Nephron (organoid): Measurements from ENCODE around the gene TLK1.

Source experiments
- H3K27ac Mint-ChIP-seq, 3 experiments: 2 replicates each; pipeline ENCODE4 v1.8.0; 2020; ENCODE audit warnings: mixed read lengths in 3 of 3, mild to moderate bottlenecking in 2 of 3, moderate library complexity in 1 of 3
- H3K27me3 Mint-ChIP-seq: 2 replicates; pipeline ENCODE4 v1.8.0; 2021; ENCODE audit warnings: low read depth, mild to moderate bottlenecking, moderate library complexity, mixed read lengths
- H3K36me3 Mint-ChIP-seq: 2 replicates; pipeline ENCODE4 v1.8.0; 2020; ENCODE audit warnings: low read depth, mixed read lengths
- H3K4me1 Mint-ChIP-seq: 2 replicates; pipeline ENCODE4 v1.8.0; 2020; ENCODE audit warnings: mixed read lengths
- H3K4me3 Mint-ChIP-seq, 3 experiments: 2 replicates each; pipeline ENCODE4 v1.8.0; 2020; ENCODE audit warnings: mild to moderate bottlenecking in 3 of 3, mixed read lengths in 3 of 3, moderate library complexity in 2 of 3
- H3K9me3 Mint-ChIP-seq: 2 replicates; pipeline ENCODE4 v1.8.0; 2020; ENCODE audit warnings: mixed read lengths
- TF ChIP-seq, protein P1 (sequence below), 3 experiments: fragments of 200-600 bp; sonication (generic); IDR thresholded peaks; one replicate each; pipeline ENCODE4 v1.5.0; 2021; ENCODE audit warnings: antibody characterized with exemption in 3 of 3; ENCODE audit not compliant: unreplicated experiment in 3 of 3

TLK1 gene

DNA sequence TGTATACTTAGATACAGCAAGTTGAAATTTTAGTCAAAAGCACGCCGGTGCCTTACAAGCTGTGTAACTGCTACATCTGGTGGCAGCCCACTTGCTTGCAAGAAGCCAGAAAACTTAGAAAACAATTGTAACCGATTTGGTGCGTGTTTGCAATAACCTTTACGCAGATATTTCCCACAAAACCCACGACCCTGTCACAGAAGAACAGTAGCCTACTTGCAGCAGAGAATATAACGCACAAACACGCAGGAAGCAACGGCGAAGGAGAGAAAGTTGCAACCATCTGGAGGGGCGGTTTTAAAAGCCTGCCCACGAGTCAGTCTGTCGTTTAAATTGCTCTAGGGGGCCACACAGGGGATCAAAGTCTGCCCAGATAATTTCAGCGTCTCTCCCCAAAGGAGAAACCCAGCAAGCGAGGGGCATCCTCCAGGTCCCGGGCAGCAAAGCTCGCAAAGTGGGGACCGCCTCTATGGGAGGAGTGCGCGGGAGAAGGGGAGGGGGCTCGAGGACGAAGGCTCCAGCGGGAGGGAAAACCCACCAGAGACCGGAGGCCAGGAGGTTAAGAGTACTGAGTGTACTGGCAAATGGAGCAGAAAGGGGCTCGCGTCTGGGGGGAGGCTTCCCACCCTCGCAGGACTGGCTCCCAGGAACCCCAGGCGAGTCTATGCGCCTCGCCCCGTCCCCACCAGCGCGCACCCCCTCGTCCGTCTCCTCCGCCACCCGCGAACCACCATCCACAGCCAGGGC, 1.1 kb downstream of the TLK1 start:
- Mint-ChIP-seq H3K9me3 (no peaks in the 10 kb centered on the region), H3K4me3 (peak overlapping the region; percentile 92 to 98 (median 97)), H3K27ac (peak overlapping the region; percentile 96 to 99 (median 96)), H3K27me3 (no peaks in the 10 kb centered on the region), H3K4me1 (peaks cover 48% of the 10 kb centered on the region), H3K36me3 (no peaks in the 10 kb centered on the region)
- TF ChIP-seq, protein P1, sequence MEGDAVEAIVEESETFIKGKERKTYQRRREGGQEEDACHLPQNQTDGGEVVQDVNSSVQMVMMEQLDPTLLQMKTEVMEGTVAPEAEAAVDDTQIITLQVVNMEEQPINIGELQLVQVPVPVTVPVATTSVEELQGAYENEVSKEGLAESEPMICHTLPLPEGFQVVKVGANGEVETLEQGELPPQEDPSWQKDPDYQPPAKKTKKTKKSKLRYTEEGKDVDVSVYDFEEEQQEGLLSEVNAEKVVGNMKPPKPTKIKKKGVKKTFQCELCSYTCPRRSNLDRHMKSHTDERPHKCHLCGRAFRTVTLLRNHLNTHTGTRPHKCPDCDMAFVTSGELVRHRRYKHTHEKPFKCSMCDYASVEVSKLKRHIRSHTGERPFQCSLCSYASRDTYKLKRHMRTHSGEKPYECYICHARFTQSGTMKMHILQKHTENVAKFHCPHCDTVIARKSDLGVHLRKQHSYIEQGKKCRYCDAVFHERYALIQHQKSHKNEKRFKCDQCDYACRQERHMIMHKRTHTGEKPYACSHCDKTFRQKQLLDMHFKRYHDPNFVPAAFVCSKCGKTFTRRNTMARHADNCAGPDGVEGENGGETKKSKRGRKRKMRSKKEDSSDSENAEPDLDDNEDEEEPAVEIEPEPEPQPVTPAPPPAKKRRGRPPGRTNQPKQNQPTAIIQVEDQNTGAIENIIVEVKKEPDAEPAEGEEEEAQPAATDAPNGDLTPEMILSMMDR (IDR thresholded peaks at IDR 0.05; ENCODE audit: unreplicated experiment in 3 of 3): peak; percentile 44 to 67 (median 45)

DNA sequence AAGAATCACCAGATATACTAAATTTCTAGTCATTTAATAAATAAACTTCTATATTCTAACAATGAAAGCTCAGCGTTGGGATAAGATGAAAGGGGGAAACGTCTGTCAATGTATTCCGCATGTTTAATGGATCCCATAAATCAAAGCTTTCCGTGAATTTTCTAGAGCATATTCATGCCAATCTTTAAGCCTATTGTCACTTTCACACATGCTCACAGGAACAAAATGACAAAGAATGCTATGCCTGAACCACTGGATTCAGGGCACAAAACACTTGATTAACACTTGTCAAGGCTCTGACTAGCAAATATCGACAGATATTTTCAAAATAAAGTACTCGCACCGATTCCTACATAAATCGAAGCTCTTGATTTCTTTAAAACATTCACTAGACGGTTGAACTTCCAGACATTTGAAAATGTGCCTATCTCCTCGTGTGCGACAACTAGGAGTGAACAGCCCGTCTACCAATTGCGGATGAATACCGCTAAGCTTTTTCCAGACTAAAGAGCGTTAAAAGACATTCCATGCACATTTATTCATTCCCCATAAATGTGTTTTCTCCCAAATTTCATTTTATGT, 1.8 kb downstream of the TLK1 start:
- Mint-ChIP-seq H3K27me3 (no peaks in the 10 kb centered on the region), H3K9me3 (no peaks in the 10 kb centered on the region), H3K4me1 (peaks cover 52% of the 10 kb centered on the region), H3K36me3 (no peaks in the 10 kb centered on the region), H3K4me3 (peak overlapping the region; percentile 92 to 98 (median 97)), H3K27ac (peak overlapping the region; percentile 96 to 99 (median 96))
- TF ChIP-seq, protein P1 (IDR thresholded peaks at IDR 0.05; ENCODE audit: unreplicated experiment in 3 of 3): no peak

DNA sequence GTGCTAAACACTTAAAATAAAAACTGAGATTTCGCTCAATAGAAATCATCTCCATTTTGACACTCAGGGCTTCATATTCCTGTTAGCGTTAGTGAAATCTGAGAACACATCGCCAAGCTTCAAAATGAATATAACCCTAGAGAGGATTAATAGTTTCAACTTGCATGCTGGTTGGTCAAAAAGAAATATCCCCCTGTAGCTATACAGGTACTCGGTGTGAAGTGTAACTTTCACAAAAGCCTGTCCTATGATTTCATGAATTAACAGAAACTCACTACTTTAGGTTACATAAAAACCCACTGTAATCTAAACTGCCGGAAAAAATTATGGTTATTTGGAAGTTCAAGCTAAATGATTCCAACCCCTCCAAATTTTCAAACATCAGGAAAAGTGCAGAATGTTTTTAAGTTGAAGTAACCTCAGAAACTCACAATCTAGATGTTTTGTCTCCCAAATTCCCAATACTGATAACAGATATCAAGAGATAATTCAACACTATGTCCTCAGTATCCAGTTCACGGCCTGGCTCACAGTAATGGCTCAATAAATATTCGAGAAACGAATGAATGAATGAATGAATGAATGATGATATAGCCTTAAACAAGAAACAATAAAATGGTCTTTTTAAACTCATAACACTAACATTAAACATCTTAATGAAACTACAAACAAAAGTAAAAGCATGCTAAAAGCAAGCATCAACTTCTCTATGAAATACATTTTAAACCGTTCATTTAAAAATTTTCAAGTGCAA, 2.5 kb downstream of the TLK1 start:
- Mint-ChIP-seq H3K9me3 (no peaks in the 10 kb centered on the region), H3K36me3 (no peaks in the 10 kb centered on the region), H3K4me1 (peaks cover 52% of the 10 kb centered on the region), H3K27me3 (no peaks in the 10 kb centered on the region), H3K4me3 (peak overlapping the region; percentile 92 to 98 (median 97)), H3K27ac (peak overlapping the region; percentile 53 to 96 (median 96))
- TF ChIP-seq, protein P1 (IDR thresholded peaks at IDR 0.05; ENCODE audit: unreplicated experiment in 3 of 3): no peak

DNA sequence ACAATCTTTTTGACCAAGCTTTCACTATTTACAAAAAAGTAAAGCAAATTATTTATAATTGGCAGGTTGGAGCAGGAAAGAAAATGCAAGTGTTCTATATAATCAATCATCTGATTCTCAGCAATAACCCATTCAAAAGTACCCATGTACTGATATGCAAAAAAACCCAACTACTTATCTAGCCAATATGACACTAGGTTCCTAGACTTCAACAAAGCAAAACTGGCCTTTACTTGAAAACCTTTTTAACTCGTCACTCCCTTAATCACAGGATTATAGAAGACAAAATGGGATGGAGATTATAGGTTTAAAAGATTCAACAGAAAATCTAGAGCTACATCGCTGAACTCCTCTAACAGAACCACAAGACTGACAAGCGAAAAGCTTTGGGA, 3.6 kb downstream of the TLK1 start:
- Mint-ChIP-seq H3K27me3 (no peaks in the 10 kb centered on the region), H3K36me3 (no peaks in the 10 kb centered on the region), H3K4me1 (peaks cover 52% of the 10 kb centered on the region), H3K4me3 (peak overlapping the region; percentile 40 to 64 (median 57)), H3K27ac (no peak overlapping the region), H3K9me3 (no peaks in the 10 kb centered on the region)
- TF ChIP-seq, protein P1 (IDR thresholded peaks at IDR 0.05; ENCODE audit: unreplicated experiment in 3 of 3): no peak

DNA sequence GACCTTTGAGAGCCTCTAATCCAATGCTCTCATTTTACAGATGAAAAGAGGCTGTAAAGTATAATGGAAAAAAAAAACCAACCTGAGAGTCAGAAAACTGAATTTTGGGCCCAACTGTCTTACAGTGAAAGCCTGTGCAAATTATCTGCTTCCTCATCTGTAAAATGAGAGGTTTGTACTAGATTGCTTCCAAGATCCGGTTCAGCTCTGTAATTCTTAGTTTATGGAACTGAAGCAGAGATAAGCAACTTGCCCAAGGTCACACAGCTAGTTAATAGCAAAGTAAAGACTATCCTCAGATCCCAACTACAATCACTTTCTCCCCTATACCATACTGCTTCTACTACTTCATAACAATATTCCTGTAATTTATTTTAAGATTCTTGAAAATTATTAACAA, 6.3 kb downstream of the TLK1 start:
- Mint-ChIP-seq H3K27ac (no peak overlapping the region), H3K27me3 (no peaks in the 10 kb centered on the region), H3K36me3 (no peaks in the 10 kb centered on the region), H3K9me3 (no peaks in the 10 kb centered on the region), H3K4me1 (peaks cover 42% of the 10 kb centered on the region), H3K4me3 (no peak overlapping the region)
- TF ChIP-seq, protein P1 (IDR thresholded peaks at IDR 0.05; ENCODE audit: unreplicated experiment in 3 of 3): no peak
